HepG2 (cell line): ENCODE measurements around the gene HDAC4. TPM values are rescaled to one million over a fixed set of nuclear protein-coding genes. Genes with fewer than 3 reads are reported as not detected.

Source experiments
- ATAC-seq: fragments of 200-7000 bp; cut with Tn5 transposase; 3 replicates; pipeline ENCODE4 v1.9.1; 2020; ENCODE audit warnings: mild to moderate bottlenecking, moderate library complexity
- BruUV-seq: library from RNA; stranded (reverse); fragments of 400-500 nt; replicated peaks from 2 replicates; lab custom pipeline; 2021; lab: Mats Ljungman, UMichigan
- CTCF ChIA-PET: fragments of 300-600 bp; formaldehyde crosslinking; extraction: SDS; loops from one replicate; lab custom pipeline; 2021; ENCODE audit warnings: low total read pairs, inconsistent platforms, low intra/inter-chr PET ratio; lab: Yijun Ruan, JAX
- POLR2A ChIA-PET: fragments of 350-600 bp; sonication (Branson Sonifier 250); formaldehyde crosslinking; loops from one replicate; lab custom pipeline; 2020; ENCODE audit warnings: antibody characterized with exemption, inconsistent platforms; lab: Yijun Ruan, JAX
- DNase-seq: peaks from one replicate; pipeline ENCODE4 v3.0.0-alpha.2; 2015; ENCODE audit warnings: low spot score
- FAIRE-seq: peaks from 3 replicates; lab custom pipeline; 2011; peaks lifted over from hg19 to GRCh38; lab: Jason Lieb, UNC
- H2AFZ ChIP-seq: one replicate; pipeline ENCODE4 v1.6.1; 2011; ENCODE audit warnings: low read length, inconsistent platforms
- H3K27ac ChIP-seq: fragments of 300-600 bp; 3 replicates; pipeline ENCODE4 v1.8.0; 2011; ENCODE audit warnings: mixed run types, mild to moderate bottlenecking, mixed read lengths, low read length, inconsistent platforms; ENCODE audit not compliant: insufficient read depth; ENCODE audit errors: extremely low read length
- H3K27me3 ChIP-seq, 2 experiments: fragments of 200-600 bp in 1 of 2; 2 replicates in 1 of 2; 3 replicates in 1 of 2; pipeline versions ENCODE4 v1.6.0 to v1.8.0; 2011; ENCODE audit warnings: low read length in 2 of 2, mild to moderate bottlenecking in 2 of 2, moderate library complexity in 2 of 2, inconsistent platforms in 1 of 2; ENCODE audit not compliant: insufficient read depth in 2 of 2, control insufficient read depth in 1 of 2
- H3K36me3 ChIP-seq, 2 experiments: fragments of 200-600 bp in 1 of 2; replicated peaks in 1 of 2; 2 replicates in 1 of 2; 3 replicates in 1 of 2; pipeline versions ENCODE4 v1.5.1 to v1.8.0; 2011; ENCODE audit warnings: low read length in 2 of 2, inconsistent platforms in 1 of 2; ENCODE audit not compliant: insufficient read depth in 2 of 2, control insufficient read depth in 1 of 2
- H3K4me1 ChIP-seq: 2 replicates; pipeline ENCODE4 v1.5.1; 2012; ENCODE audit warnings: low read length, inconsistent platforms; ENCODE audit not compliant: insufficient read depth
- H3K4me2 ChIP-seq: 2 replicates; pipeline ENCODE4 v1.6.0; 2011; ENCODE audit warnings: low read depth, low read length, inconsistent platforms
- H3K4me3 ChIP-seq, 3 experiments: fragments of 200-600 bp in 1 of 3; sonication (generic), shearing (Covaris generic) in 1 of 3; replicated peaks in 1 of 3; 2 replicates each; pipeline ENCODE4 v1.5.1; 2011 to 2016; ENCODE audit warnings: low read length in 3 of 3, inconsistent platforms in 2 of 3, low read depth in 2 of 3, mild to moderate bottlenecking in 2 of 3, control low read depth in 1 of 3, mixed read lengths in 1 of 3; ENCODE audit not compliant: insufficient read depth in 1 of 3
- H3K79me2 ChIP-seq: one replicate; pipeline ENCODE4 v1.6.1; 2011; ENCODE audit warnings: low read length, inconsistent platforms; ENCODE audit not compliant: insufficient read depth
- H3K9ac ChIP-seq: 2 replicates; pipeline ENCODE4 v1.6.0; 2011; ENCODE audit warnings: mild to moderate bottlenecking, low read depth, low read length, inconsistent platforms; ENCODE audit not compliant: insufficient read depth
- H3K9me3 ChIP-seq: 2 replicates; pipeline ENCODE4 v1.5.1; 2012; ENCODE audit warnings: mild to moderate bottlenecking, low read length
- H4K20me1 ChIP-seq: 2 replicates; pipeline ENCODE4 v1.6.0; 2011; ENCODE audit warnings: inconsistent platforms, mild to moderate bottlenecking, low read length, moderate library complexity; ENCODE audit not compliant: insufficient read depth
- AKAP8 ChIP-seq: sonication (generic); formaldehyde crosslinking; IDR thresholded peaks from 2 replicates; pipeline ENCODE4 v1.5.1; 2020; ENCODE audit warnings: mild to moderate bottlenecking, missing genetic modification reagents
- LCORL ChIP-seq, 2 experiments: fragments of 450-650 bp in 1 of 2; sonication (generic) in 1 of 2; formaldehyde crosslinking in 1 of 2; IDR thresholded peaks; 2 replicates each; pipeline versions ENCODE4 v1.5.0 to v1.6.1; 2017 to 2020; ENCODE audit warnings: antibody characterized with exemption in 1 of 2, missing genetic modification reagents in 1 of 2
- NR2C2 ChIP-seq: sonication (generic); formaldehyde crosslinking; IDR thresholded peaks from 2 replicates; pipeline ENCODE4 v1.4.0; 2020; ENCODE audit warnings: missing genetic modification reagents, mild to moderate bottlenecking, moderate library complexity, borderline replicate concordance
- RBM39 ChIP-seq: fragments of 200-400 bp; formaldehyde crosslinking; IDR thresholded peaks from one replicate; pipeline ENCODE4 v1.6.1; 2018; ENCODE audit warnings: antibody characterized with exemption, mild to moderate bottlenecking, low read depth, low read length; ENCODE audit not compliant: poor library complexity, severe bottlenecking
- REPIN1 ChIP-seq: sonication (generic); formaldehyde crosslinking; IDR thresholded peaks from 2 replicates; pipeline ENCODE4 v1.8.0; 2022; ENCODE audit warnings: missing genetic modification reagents, low read depth, mild to moderate bottlenecking, borderline replicate concordance
- TAF15 ChIP-seq: fragments of 200-400 bp; formaldehyde crosslinking; IDR thresholded peaks from one replicate; pipeline ENCODE4 v1.6.1; 2018; ENCODE audit warnings: mild to moderate bottlenecking, low read depth, low read length; ENCODE audit not compliant: poor library complexity, severe bottlenecking
- ZNF34 ChIP-seq: sonication (generic); formaldehyde crosslinking; IDR thresholded peaks from 2 replicates; pipeline ENCODE4 v1.4.0; 2020; ENCODE audit warnings: mild to moderate bottlenecking, missing genetic modification reagents, borderline replicate concordance
- ZNF564 ChIP-seq: sonication (generic); formaldehyde crosslinking; IDR thresholded peaks from 2 replicates; pipeline ENCODE4 v1.8.1; 2023; ENCODE audit warnings: mild to moderate bottlenecking, missing genetic modification reagents
- ZNF589 ChIP-seq: sonication (generic); formaldehyde crosslinking; conservative IDR thresholded peaks from 2 replicates; pipeline ENCODE4 v1.8.0; 2022; ENCODE audit warnings: mild to moderate bottlenecking, moderate library complexity, missing genetic modification reagents
- ZNF605 ChIP-seq: sonication (generic); formaldehyde crosslinking; IDR thresholded peaks from 2 replicates; pipeline ENCODE4 v1.8.0; 2022; ENCODE audit warnings: mild to moderate bottlenecking, missing genetic modification reagents
- ZNF713 ChIP-seq: sonication (generic); formaldehyde crosslinking; IDR thresholded peaks from 2 replicates; pipeline ENCODE4 v1.4.0; 2020; ENCODE audit warnings: mild to moderate bottlenecking, missing genetic modification reagents
- ZSCAN21 ChIP-seq: sonication (generic); formaldehyde crosslinking; IDR thresholded peaks from 2 replicates; pipeline ENCODE4 v1.8.0; 2022; ENCODE audit warnings: mild to moderate bottlenecking, missing genetic modification reagents, moderate library complexity, borderline replicate concordance
- WGBS: methylation state at CpG from one replicate; pipeline ENCODE4 v1.1.6; 2017; ENCODE audit warnings: low lambda C conversion rate; 5-methylcytosine and 5-hydroxymethylcytosine counted together
- in situ Hi-C: cut with HindIII; loops from 2 replicates; pipeline ENCODE4 v1.10.0; 2017; ENCODE audit warnings: low pct_unique_long_range_greater_than_20kb; ENCODE audit not compliant: extremely low pct_ligation_motif_present
- intact Hi-C: fragments of 100-400 bp; cut with micrococcal nuclease; formaldehyde crosslinking; loops from one replicate; pipeline ENCODE4 v1.10.0; 2022; ENCODE audit not compliant: unreplicated experiment
- polyA plus RNA-seq, 8 experiments: library from polyadenylated mRNA; depleted of rRNA in 3 of 8; stranded (reverse) in 7 of 8; unstranded in 1 of 8; fragments of >200 nt; fragmentation: Illumina TruSeq in 4 of 8; extraction: Trizol in 4 of 8; gene quantifications; 2 replicates each; pipeline versions ENCODE4 v1.2.1 to v1.2.3, GENCODE V29; 2011 to 2016; ENCODE audit warnings: low read depth in 4 of 8, missing spikeins in 1 of 8, mixed read lengths in 1 of 8; ENCODE audit not compliant: insufficient read depth in 1 of 8
- total RNA-seq, 5 experiments: library from RNA; depleted of rRNA; stranded (reverse); fragments of >200 nt; fragmentation: Illumina TruSeq; extraction: Trizol; gene quantifications; 2 replicates each; pipeline ENCODE4 v1.2.3, GENCODE V29; 2016; ENCODE audit warnings: low read depth in 1 of 5
- TF ChIP-seq, protein P1 (sequence below): sonication (generic); formaldehyde crosslinking; IDR thresholded peaks from 2 replicates; pipeline ENCODE4 v1.4.0; 2020; ENCODE audit warnings: missing genetic modification reagents, borderline replicate concordance
- TF ChIP-seq, protein P2 (sequence below): sonication (generic); formaldehyde crosslinking; IDR thresholded peaks from 2 replicates; pipeline ENCODE4 v1.9.0; 2021; ENCODE audit warnings: missing genetic modification reagents, mild to moderate bottlenecking, borderline replicate concordance
- TF ChIP-seq, protein P3 (sequence below): sonication (generic); formaldehyde crosslinking; IDR thresholded peaks from 2 replicates; pipeline ENCODE4 v1.8.1; 2023; ENCODE audit warnings: mild to moderate bottlenecking, missing genetic modification reagents
- TF ChIP-seq, protein P4 (sequence below): sonication (generic); formaldehyde crosslinking; IDR thresholded peaks from 2 replicates; pipeline ENCODE4 v1.5.0; 2020; ENCODE audit warnings: mild to moderate bottlenecking, missing genetic modification reagents, moderate library complexity

Gene HDAC4
- total and polyA plus RNA-seq, 2 of the 13 experiments (the other 11 are each of a cell fraction or from before 2014, with no cell fraction given) = 10.1 to 11.5 TPM

DNA sequence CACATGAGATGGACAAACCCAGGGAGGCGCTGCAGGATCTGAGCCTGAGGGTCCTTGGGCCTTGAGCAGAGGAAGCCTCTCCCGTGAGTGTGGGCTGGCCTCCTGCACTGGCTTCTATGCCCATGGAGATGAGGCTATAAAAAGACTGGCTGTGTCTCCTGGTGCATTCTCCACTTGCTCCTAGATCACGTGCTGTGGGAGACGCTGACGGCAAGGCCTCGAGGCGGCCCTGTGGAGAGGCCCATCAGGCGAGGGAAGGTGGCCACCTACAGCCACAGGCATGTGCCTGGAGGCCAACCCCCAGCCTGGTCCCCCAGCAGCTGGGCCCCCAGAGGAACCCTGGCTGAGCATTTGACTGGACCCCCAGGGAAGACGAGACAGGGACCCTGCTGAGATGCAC is 354.0 kb downstream of the HDAC4 start (continued):
- TF ChIP-seq, protein P1, sequence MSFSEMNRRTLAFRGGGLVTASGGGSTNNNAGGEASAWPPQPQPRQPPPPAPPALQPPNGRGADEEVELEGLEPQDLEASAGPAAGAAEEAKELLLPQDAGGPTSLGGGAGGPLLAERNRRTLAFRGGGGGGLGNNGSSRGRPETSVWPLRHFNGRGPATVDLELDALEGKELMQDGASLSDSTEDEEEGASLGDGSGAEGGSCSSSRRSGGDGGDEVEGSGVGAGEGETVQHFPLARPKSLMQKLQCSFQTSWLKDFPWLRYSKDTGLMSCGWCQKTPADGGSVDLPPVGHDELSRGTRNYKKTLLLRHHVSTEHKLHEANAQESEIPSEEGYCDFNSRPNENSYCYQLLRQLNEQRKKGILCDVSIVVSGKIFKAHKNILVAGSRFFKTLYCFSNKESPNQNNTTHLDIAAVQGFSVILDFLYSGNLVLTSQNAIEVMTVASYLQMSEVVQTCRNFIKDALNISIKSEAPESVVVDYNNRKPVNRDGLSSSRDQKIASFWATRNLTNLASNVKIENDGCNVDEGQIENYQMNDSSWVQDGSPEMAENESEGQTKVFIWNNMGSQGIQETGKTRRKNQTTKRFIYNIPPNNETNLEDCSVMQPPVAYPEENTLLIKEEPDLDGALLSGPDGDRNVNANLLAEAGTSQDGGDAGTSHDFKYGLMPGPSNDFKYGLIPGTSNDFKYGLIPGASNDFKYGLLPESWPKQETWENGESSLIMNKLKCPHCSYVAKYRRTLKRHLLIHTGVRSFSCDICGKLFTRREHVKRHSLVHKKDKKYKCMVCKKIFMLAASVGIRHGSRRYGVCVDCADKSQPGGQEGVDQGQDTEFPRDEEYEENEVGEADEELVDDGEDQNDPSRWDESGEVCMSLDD (CRISPR knock-in tag) = no peak
- no peak for TF ChIP-seq ZNF605
- TF ChIP-seq TAF15 = no peak
- no peak for TF ChIP-seq ZNF564 (CRISPR knock-in tag)
- no peak for TF ChIP-seq AKAP8
- TF ChIP-seq ZNF589 (CRISPR knock-in tag) = no peak
- no peak for TF ChIP-seq ZSCAN21 (CRISPR knock-in tag)
- TF ChIP-seq ZNF34 (CRISPR knock-in tag) = no peak
- TF ChIP-seq ZNF713 = no peak

DNA sequence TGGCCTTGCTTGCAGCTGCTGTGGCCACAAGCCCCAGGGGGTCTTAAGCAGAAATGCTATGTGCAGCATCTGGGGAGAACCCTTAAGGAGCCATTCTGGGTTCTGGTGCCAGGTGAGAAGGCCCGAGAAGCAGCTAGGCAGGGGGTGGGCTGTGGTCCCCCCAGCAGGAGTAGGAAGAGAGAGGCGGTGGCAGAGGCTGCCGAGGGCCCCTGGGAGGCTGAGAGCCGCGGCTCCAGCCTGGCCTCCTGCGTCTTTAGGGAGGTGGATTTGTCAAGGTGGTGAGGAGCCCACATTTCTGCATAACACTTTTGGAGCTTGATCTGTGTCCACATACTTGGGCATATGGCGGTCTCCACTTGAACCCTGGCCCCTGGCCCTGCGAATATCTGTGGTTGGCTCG is 356.5 kb downstream of the HDAC4 start:
- 59% methylated on average over 5 of the region's 9 CpGs for WGBS
- no peak for TF ChIP-seq LCORL (IDR thresholded peaks at IDR 0.05)
- TF ChIP-seq LCORL (CRISPR knock-in tag; IDR thresholded peaks at IDR 0.05) = no peak
- no peak for TF ChIP-seq REPIN1 (CRISPR knock-in tag)
- no peak for TF ChIP-seq RBM39
- TF ChIP-seq NR2C2 = no peak
- TF ChIP-seq, protein P2, sequence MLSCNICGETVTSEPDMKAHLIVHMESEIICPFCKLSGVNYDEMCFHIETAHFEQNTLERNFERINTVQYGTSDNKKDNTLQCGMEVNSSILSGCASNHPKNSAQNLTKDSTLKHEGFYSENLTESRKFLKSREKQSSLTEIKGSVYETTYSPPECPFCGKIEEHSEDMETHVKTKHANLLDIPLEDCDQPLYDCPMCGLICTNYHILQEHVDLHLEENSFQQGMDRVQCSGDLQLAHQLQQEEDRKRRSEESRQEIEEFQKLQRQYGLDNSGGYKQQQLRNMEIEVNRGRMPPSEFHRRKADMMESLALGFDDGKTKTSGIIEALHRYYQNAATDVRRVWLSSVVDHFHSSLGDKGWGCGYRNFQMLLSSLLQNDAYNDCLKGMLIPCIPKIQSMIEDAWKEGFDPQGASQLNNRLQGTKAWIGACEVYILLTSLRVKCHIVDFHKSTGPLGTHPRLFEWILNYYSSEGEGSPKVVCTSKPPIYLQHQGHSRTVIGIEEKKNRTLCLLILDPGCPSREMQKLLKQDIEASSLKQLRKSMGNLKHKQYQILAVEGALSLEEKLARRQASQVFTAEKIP (CRISPR knock-in tag) = no peak
- TF ChIP-seq, protein P3, sequence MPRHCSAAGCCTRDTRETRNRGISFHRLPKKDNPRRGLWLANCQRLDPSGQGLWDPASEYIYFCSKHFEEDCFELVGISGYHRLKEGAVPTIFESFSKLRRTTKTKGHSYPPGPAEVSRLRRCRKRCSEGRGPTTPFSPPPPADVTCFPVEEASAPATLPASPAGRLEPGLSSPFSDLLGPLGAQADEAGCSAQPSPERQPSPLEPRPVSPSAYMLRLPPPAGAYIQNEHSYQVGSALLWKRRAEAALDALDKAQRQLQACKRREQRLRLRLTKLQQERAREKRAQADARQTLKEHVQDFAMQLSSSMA = no peak
- TF ChIP-seq, protein P4, sequence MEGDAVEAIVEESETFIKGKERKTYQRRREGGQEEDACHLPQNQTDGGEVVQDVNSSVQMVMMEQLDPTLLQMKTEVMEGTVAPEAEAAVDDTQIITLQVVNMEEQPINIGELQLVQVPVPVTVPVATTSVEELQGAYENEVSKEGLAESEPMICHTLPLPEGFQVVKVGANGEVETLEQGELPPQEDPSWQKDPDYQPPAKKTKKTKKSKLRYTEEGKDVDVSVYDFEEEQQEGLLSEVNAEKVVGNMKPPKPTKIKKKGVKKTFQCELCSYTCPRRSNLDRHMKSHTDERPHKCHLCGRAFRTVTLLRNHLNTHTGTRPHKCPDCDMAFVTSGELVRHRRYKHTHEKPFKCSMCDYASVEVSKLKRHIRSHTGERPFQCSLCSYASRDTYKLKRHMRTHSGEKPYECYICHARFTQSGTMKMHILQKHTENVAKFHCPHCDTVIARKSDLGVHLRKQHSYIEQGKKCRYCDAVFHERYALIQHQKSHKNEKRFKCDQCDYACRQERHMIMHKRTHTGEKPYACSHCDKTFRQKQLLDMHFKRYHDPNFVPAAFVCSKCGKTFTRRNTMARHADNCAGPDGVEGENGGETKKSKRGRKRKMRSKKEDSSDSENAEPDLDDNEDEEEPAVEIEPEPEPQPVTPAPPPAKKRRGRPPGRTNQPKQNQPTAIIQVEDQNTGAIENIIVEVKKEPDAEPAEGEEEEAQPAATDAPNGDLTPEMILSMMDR = no peak

More for the DNA sequence above, 356.5 kb downstream of the HDAC4 start:
- Histone ChIP-seq H3K4me2 (no peak overlapping the region), H3K9ac (no peak overlapping the region), H3K79me2 (no peaks in the 10 kb centered on the region), H3K36me3 (no peaks in the 10 kb centered on the region), H4K20me1 (no peaks in the 10 kb centered on the region), H3K4me1 (peaks cover 42% of the 10 kb centered on the region), H3K4me3 (no peak overlapping the region), H3K9me3 (no peaks in the 10 kb centered on the region), H3K27me3 (peaks cover 0 to 4% of the 10 kb centered on the region in 2 experiments; a peak in 1 of 5 replicates), H3K27ac (no peak overlapping the region), H2AFZ (no peak overlapping the region)
- no peak for ATAC-seq
- ChIA-PET CTCF (no interaction called here), POLR2A (no interaction called here)
- intact Hi-C loops (no loop called here), in situ Hi-C loops (no loop called here)
- no TSS peak for BruUV-seq
- no peak for DNase-seq
- FAIRE-seq = no peak
